ENCODE data around the gene RTTN. TPM values are rescaled to one million over a fixed set of nuclear protein-coding genes. Genes with fewer than 3 reads are reported as not detected.

The RTTN gene
- total and polyA plus RNA-seq, 9 of the 15 experiments (the other 6 are each of a cell fraction or from before 2014, with no cell fraction given), result 3.1 to 18.3 (median 10.6) TPM

- TF ChIP-seq PBX2 (CRISPR knock-in tag; IDR thresholded peaks at IDR 0.05; ENCODE audit: low read depth), result no peak
- no peak for TF ChIP-seq PBX2 (tag; conservative IDR thresholded peaks at IDR 0.05; ENCODE audit: low read depth)
- no peak for TF ChIP-seq GABPA (tag; conservative IDR thresholded peaks at IDR 0.05; ENCODE audit: low read depth)
- TF ChIP-seq ZNF224 (CRISPR knock-in tag; IDR thresholded peaks at IDR 0.05), result no peak
- TF ChIP-seq TOE1 (IDR thresholded peaks at IDR 0.05; ENCODE audit: borderline replicate concordance), result no peak
- no peak for TF ChIP-seq TOE1 (CRISPR knock-in tag; IDR thresholded peaks at IDR 0.05; ENCODE audit: borderline replicate concordance, low read depth)
- TF ChIP-seq ARHGAP35 (IDR thresholded peaks at IDR 0.05; ENCODE audit: partially characterized antibody), result no peak
- no peak for TF ChIP-seq BCOR (IDR thresholded peaks at IDR 0.05)
- TF ChIP-seq ZNF436 (CRISPR knock-in tag; IDR thresholded peaks at IDR 0.05), result no peak
- TF ChIP-seq ATF7 (IDR thresholded peaks at IDR 0.05), result no peak
- TF ChIP-seq SREBF1 (IDR thresholded peaks at IDR 0.05; ENCODE audit: borderline replicate concordance, low read depth, low read length), result no peak
- TF ChIP-seq ZNF121 (CRISPR knock-in tag; conservative IDR thresholded peaks at IDR 0.05), result no peak
Observed at GRCh38 chr18:70124139-70124538, 81.3 kb downstream of the RTTN start (continued).
